ENCODE measurements around the gene SCMH1. TPM values are rescaled to one million over a fixed set of nuclear protein-coding genes. Genes with fewer than 3 reads are reported as not detected.

Gene SCMH1
- total and polyA plus RNA-seq, 10 donors, result 8.6 to 40.5 (median 26.1) TPM

- Histone ChIP-seq H3K9me3 (no peaks in the 10 kb centered on the region), H3K27me3 (replicated peaks in 1 of 7) (no peaks in the 10 kb centered on the region), H3K4me1 (peaks cover 0 to 3% (median 0%) of the 10 kb centered on the region in 6 donors), H3K4me3 (no peak overlapping the region), H3K36me3 (peaks cover 0 to 100% (median 66%) of the 10 kb centered on the region in 6 donors), H3K27ac (no peak overlapping the region)
- TF ChIP-seq POLR2AphosphoS5 (IDR thresholded peaks at IDR 0.05) (no peak), CTCF (IDR thresholded peaks at IDR 0.05 in 8 of 11, conservative IDR thresholded peaks at IDR 0.05 in 3 of 11) (no peak), POLR2A (IDR thresholded peaks at IDR 0.05) (no peak)
- intact Hi-C loops (cut with DNase I; ENCODE audit: low total_unique reads), result no loop called here
- WGBS, 5 donors, result 87 to 99% (median 92%) methylated on average over 8 of the region's 8 CpGs
- DNase-seq, result no peak
Observed at GRCh38 chr1:40997096-40997495, 245.0 kb downstream of the SCMH1 start.

GRCh38 chr1:40989066-40989465 lies 253.0 kb downstream of the SCMH1 start:
- Histone ChIP-seq H3K4me1 (no peaks in the 10 kb centered on the region), H3K27ac (no peak overlapping the region), H3K27me3 (replicated peaks in 1 of 7) (no peaks in the 10 kb centered on the region), H3K4me3 (no peak overlapping the region), H3K9me3 (no peaks in the 10 kb centered on the region), H3K36me3 (peaks cover 2 to 100% (median 72%) of the 10 kb centered on the region in 6 donors)
- 92 to 99% (median 97%) methylated on average over 5 of the region's 5 CpGs for WGBS, 5 donors
- DNase-seq, result no peak
- TF ChIP-seq CTCF (IDR thresholded peaks at IDR 0.05 in 8 of 11, conservative IDR thresholded peaks at IDR 0.05 in 3 of 11) (no peak), POLR2AphosphoS5 (IDR thresholded peaks at IDR 0.05) (no peak), POLR2A (IDR thresholded peaks at IDR 0.05) (no peak)
- intact Hi-C loops (cut with DNase I; ENCODE audit: low total_unique reads), result no loop called here

GRCh38 chr1:40988280-40988679 lies 253.8 kb downstream of the SCMH1 start:
- intact Hi-C loops (cut with DNase I; ENCODE audit: low total_unique reads), result no loop called here
- WGBS, 5 donors, result 91 to 97% (median 94%) methylated on average over 3 of the region's 3 CpGs
- no peak overlapping the region for H3K4me3 ChIP-seq
- no peaks in the 10 kb centered on the region for H3K4me1 ChIP-seq
- no peaks in the 10 kb centered on the region for H3K27me3 ChIP-seq (replicated peaks in 1 of 7)
- H3K27ac ChIP-seq, result no peak overlapping the region
- TF ChIP-seq POLR2AphosphoS5 (IDR thresholded peaks at IDR 0.05) (no peak), POLR2A (IDR thresholded peaks at IDR 0.05) (no peak), CTCF (IDR thresholded peaks at IDR 0.05 in 8 of 11, conservative IDR thresholded peaks at IDR 0.05 in 3 of 11) (no peak)
- H3K9me3 ChIP-seq, result no peaks in the 10 kb centered on the region
- H3K36me3 ChIP-seq, result peaks cover 3 to 100% (median 70%) of the 10 kb centered on the region in 6 donors
- DNase-seq, result no peak

- intact Hi-C loops (cut with DNase I; ENCODE audit: low total_unique reads), result no loop called here
Observed at GRCh38 chr1:40987439-40988276, 254.4 kb downstream of the SCMH1 start.

More at GRCh38 chr1:40987439-40988276, 254.4 kb downstream of the SCMH1 start:
- no peaks in the 10 kb centered on the region for H3K27me3 ChIP-seq (replicated peaks in 1 of 7)
- no peak overlapping the region for H3K4me3 ChIP-seq
- no peaks in the 10 kb centered on the region for H3K9me3 ChIP-seq
- TF ChIP-seq CTCF (IDR thresholded peaks at IDR 0.05 in 8 of 11, conservative IDR thresholded peaks at IDR 0.05 in 3 of 11) (no peak), POLR2A (IDR thresholded peaks at IDR 0.05) (no peak), POLR2AphosphoS5 (IDR thresholded peaks at IDR 0.05) (no peak)
- H3K27ac ChIP-seq, result no peak overlapping the region
- H3K4me1 ChIP-seq, result peaks cover 0 to 4% (median 0%) of the 10 kb centered on the region in 6 donors
- 92 to 99% (median 95%) methylated on average over 9 of the region's 9 CpGs for WGBS, 5 donors
- no peak for DNase-seq
- peaks cover 3 to 96% (median 67%) of the 10 kb centered on the region in 6 donors for H3K36me3 ChIP-seq

All from spleen (tissue), 11 donors.